Measurements from ENCODE around the gene SUPT4H1.
"Not testable (repeated sequence)": the region's sequence is repeated elsewhere in the genome, so short reads cannot be mapped to it uniquely, and the experiment has no call there.

SUPT4H1 gene

GRCh38 chr17:58344791-58345157 is 7.2 kb downstream of the SUPT4H1 start:
- no peak overlapping the region for H3K4me3 ChIP-seq (ENCODE audit: low read length)

GRCh38 chr17:58344047-58344790 is 7.8 kb downstream of the SUPT4H1 start:
- DNase-seq (ENCODE audit: low read depth): no peak
- TF ChIP-seq CTCF (IDR thresholded peaks at IDR 0.05; ENCODE audit: insufficient read depth, low read depth, low read length, missing control alignments): no peak
- no peak overlapping the region for H3K4me3 ChIP-seq (ENCODE audit: low read length)

More at GRCh38 chr17:58344791-58345157, 7.2 kb downstream of the SUPT4H1 start:
- TF ChIP-seq CTCF (IDR thresholded peaks at IDR 0.05; ENCODE audit: insufficient read depth, low read depth, low read length, missing control alignments): no peak
- DNase-seq (ENCODE audit: low read depth): no peak

- no peak for TF ChIP-seq CTCF (IDR thresholded peaks at IDR 0.05; ENCODE audit: insufficient read depth, low read depth, low read length, missing control alignments)
Observed at GRCh38 chr17:58343131-58343530, 8.9 kb downstream of the SUPT4H1 start.

GRCh38 chr17:58341861-58342475 is 10.0 kb downstream of the SUPT4H1 start:
- TF ChIP-seq CTCF (IDR thresholded peaks at IDR 0.05; ENCODE audit: insufficient read depth, low read depth, low read length, missing control alignments): no peak
- no peak for DNase-seq (ENCODE audit: low read depth)
- no peak overlapping the region for H3K4me3 ChIP-seq (ENCODE audit: low read length)

More at GRCh38 chr17:58343131-58343530, 8.9 kb downstream of the SUPT4H1 start:
- no peak overlapping the region for H3K4me3 ChIP-seq (ENCODE audit: low read length)
- no peak for DNase-seq (ENCODE audit: low read depth)

GRCh38 chr17:58341136-58341860 is 10.7 kb downstream of the SUPT4H1 start:
- not testable (repeated sequence) for H3K4me3 ChIP-seq (ENCODE audit: low read length); DNase-seq (ENCODE audit: low read depth)

GRCh38 chr17:58340405-58340876 is 11.6 kb downstream of the SUPT4H1 start:
- DNase-seq (ENCODE audit: low read depth): no peak
- no peak overlapping the region for H3K4me3 ChIP-seq (ENCODE audit: low read length)
- no peak for TF ChIP-seq CTCF (IDR thresholded peaks at IDR 0.05; ENCODE audit: insufficient read depth, low read depth, low read length, missing control alignments)

- no peak for DNase-seq (ENCODE audit: low read depth)
- H3K4me3 ChIP-seq (ENCODE audit: low read length): no peak overlapping the region
- TF ChIP-seq CTCF (IDR thresholded peaks at IDR 0.05; ENCODE audit: insufficient read depth, low read depth, low read length, missing control alignments): no peak
Observed at GRCh38 chr17:58339755-58340404, 12.1 kb downstream of the SUPT4H1 start.
